Uterus (tissue), 4 donors: ENCODE data around the gene SCAF11. TPM values are rescaled to one million over a fixed set of nuclear protein-coding genes. Genes with fewer than 3 reads are reported as not detected.

Experiments
- DNase-seq, 2 donors: peaks; one replicate each; pipeline ENCODE4 v3.0.0-alpha.2; 2019 to 2020
- H3K27ac ChIP-seq, 2 donors: fragments of 200-600 bp; sonication (generic); 1 replicate in 1 of 2; 2 replicates in 1 of 2; pipeline ENCODE4 v1.5.1; 2016 to 2018
- H3K27me3 ChIP-seq, 2 donors: fragments of 200-600 bp; sonication (generic); one replicate each; pipeline ENCODE4 v1.5.1; 2018 to 2019; ENCODE audit warnings: control low read depth in 1 of 2
- H3K36me3 ChIP-seq, 2 donors: fragments of 200-600 bp; sonication (generic); one replicate each; pipeline ENCODE4 v1.5.1; 2019; ENCODE audit warnings: control low read depth in 1 of 2
- H3K4me1 ChIP-seq, 2 donors: fragments of 200-600 bp; sonication (generic); one replicate each; pipeline ENCODE4 v1.5.1; 2018 to 2019; ENCODE audit warnings: control low read depth in 1 of 2
- H3K4me3 ChIP-seq, 2 donors: fragments of 200-600 bp; sonication (generic); 1 replicate in 1 of 2; 2 replicates in 1 of 2; pipeline ENCODE4 v1.5.1; 2018 to 2019; ENCODE audit warnings: mild to moderate bottlenecking in 1 of 2
- H3K9me3 ChIP-seq, 2 donors: fragments of 200-600 bp; sonication (generic); one replicate each; pipeline ENCODE4 v1.5.1; 2019; ENCODE audit warnings: control low read depth in 1 of 2
- CTCF ChIP-seq, 4 experiments: fragments of 200-600 bp in 2 of 4; fragments of 450-650 bp in 2 of 4; sonication (generic) in 2 of 4; IDR thresholded peaks; one replicate each; pipeline ENCODE4 v1.5.1; 2016 to 2019; ENCODE audit warnings: antibody characterized with exemption in 4 of 4, mild to moderate bottlenecking in 2 of 4, moderate library complexity in 1 of 4
- POLR2A ChIP-seq, 2 donors: fragments of 450-650 bp; IDR thresholded peaks; one replicate each; pipeline ENCODE4 v1.6.1; 2016; ENCODE audit warnings: antibody characterized with exemption in 2 of 2, mild to moderate bottlenecking in 1 of 2, moderate library complexity in 1 of 2
- intact Hi-C: fragments of 100-400 bp; cut with DNase I; formaldehyde crosslinking; loops from one replicate; pipeline ENCODE4 v1.15.1; 2023; ENCODE audit warnings: low total_unique reads
- total RNA-seq, 4 donors: library from RNA; depleted of rRNA in 3 of 4; stranded (reverse); fragments of >200 nt in 3 of 4; gene quantifications; one replicate each; pipeline versions ENCODE4 v1.1.0 to v1.2.4, GENCODE V29; 2014 to 2023
- donor health status: DM: yes; HTN: yes; CAD: no.

Gene SCAF11
- total RNA-seq, 4 donors from 2014 or later = 127 to 207 (median 170) TPM

DNA sequence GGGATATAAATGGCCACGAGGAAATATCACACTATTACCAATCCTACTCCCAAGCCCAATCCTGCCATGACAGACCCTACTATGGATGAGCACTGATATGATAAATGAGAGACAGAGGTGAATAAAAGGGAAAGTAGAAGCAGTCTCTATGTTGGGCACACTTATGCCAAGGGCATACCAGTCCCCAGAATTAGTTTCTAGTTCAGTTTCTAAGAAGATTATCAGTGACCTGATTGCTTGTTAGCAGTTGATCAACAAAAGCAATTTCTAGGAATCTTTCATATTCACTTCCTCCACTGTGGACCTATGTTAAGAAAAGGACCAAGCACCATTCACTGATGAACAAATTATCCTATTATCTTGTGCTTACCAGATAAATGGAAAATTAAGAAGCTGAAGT, 20.0 kb downstream of the SCAF11 start:
- no peaks in the 10 kb centered on the region for H3K36me3 ChIP-seq
- no peak for DNase-seq
- H3K27ac ChIP-seq = no peak overlapping the region
- no peaks in the 10 kb centered on the region for H3K4me1 ChIP-seq
- intact Hi-C loops = no loop called here
- TF ChIP-seq CTCF (IDR thresholded peaks at IDR 0.05) = no peak
- no peak for TF ChIP-seq POLR2A (IDR thresholded peaks at IDR 0.05)
- no peaks in the 10 kb centered on the region for H3K27me3 ChIP-seq
- no peaks in the 10 kb centered on the region for H3K9me3 ChIP-seq
- no peak overlapping the region for H3K4me3 ChIP-seq

GRCh38 chr12:45969084-45969483, 21.3 kb downstream of the SCAF11 start:
- Histone ChIP-seq H3K27ac (no peak overlapping the region), H3K9me3 (no peaks in the 10 kb centered on the region), H3K27me3 (no peaks in the 10 kb centered on the region), H3K36me3 (no peaks in the 10 kb centered on the region), H3K4me1 (no peaks in the 10 kb centered on the region), H3K4me3 (no peak overlapping the region)
- DNase-seq = no peak
- no peak for TF ChIP-seq CTCF (IDR thresholded peaks at IDR 0.05)
- no peak for TF ChIP-seq POLR2A (IDR thresholded peaks at IDR 0.05)
- intact Hi-C loops = no loop called here

- no peaks in the 10 kb centered on the region for H3K9me3 ChIP-seq
- intact Hi-C loops = no loop called here
- H3K4me1 ChIP-seq = no peaks in the 10 kb centered on the region
- no peaks in the 10 kb centered on the region for H3K36me3 ChIP-seq
- H3K4me3 ChIP-seq = no peak overlapping the region
- H3K27me3 ChIP-seq = no peaks in the 10 kb centered on the region
- DNase-seq = no peak
- TF ChIP-seq POLR2A (IDR thresholded peaks at IDR 0.05) (no peak), CTCF (IDR thresholded peaks at IDR 0.05) (no peak)
- peak overlapping the region in 1 of 2 donors; percentile 67 for H3K27ac ChIP-seq
Measured at GRCh38 chr12:45966486-45966885, 23.9 kb downstream of the SCAF11 start.

DNA sequence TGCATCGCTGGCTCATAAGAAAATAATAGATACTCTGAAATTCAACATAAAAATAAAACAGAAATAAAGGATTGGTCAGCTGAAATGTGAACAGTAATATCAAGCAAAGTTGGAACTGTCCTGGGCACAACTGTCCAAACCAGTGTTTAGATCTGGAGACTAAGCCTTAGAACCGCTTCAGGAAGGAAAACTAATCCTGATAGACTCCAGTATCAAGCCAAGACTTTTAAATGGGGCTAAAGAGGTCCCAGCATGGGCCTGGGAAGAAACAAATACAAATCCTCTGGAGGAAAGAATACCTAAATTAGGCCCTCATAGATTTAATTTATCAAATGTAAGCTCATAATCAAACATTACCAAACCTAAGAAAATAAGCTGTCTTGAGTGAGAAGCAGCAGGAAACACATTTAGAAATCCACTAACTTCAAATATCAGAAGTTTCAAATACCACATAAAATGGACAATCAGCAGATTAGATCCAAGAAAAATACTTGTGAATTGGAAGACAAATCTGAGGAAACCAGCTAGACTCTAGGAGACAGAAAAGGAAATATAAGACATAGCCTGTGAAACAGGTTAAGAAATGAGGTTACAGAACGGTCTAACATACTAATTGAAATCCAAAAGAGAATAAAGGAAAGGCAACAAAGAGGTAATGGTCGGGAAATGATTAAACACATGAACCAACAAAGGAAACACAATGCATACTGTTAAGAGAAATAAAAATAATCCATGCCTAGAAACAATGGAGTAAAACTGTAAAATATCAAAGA, 27.6 kb downstream of the SCAF11 start:
- DNase-seq = no peak
- no peaks in the 10 kb centered on the region for H3K9me3 ChIP-seq
- no peaks in the 10 kb centered on the region for H3K4me1 ChIP-seq
- H3K36me3 ChIP-seq = no peaks in the 10 kb centered on the region
- H3K4me3 ChIP-seq = no peak overlapping the region
- H3K27ac ChIP-seq = no peak overlapping the region
- TF ChIP-seq POLR2A (IDR thresholded peaks at IDR 0.05) (no peak), CTCF (IDR thresholded peaks at IDR 0.05) (no peak)
- intact Hi-C loops = no loop called here
- H3K27me3 ChIP-seq = no peaks in the 10 kb centered on the region

DNA sequence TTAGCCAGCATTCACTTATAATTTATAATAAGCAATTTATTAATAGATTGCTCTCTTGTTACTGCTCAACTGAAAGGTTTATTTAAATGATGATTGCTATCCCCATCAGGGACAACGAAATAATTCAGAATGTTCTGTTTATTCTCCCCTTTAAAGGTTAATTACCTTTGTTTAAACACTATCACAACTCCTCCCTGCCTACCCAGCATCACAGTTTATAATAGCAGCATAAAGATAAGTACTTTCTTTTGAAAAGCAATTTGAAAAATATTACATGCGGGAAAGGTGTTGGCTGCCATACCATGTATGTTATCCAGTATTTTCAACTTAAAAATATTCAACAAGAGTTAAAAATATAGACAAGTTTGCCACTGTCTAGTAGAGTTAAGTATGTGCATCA, 30.6 kb downstream of the SCAF11 start:
- no peak overlapping the region for H3K27ac ChIP-seq
- no peak for TF ChIP-seq CTCF (IDR thresholded peaks at IDR 0.05)
- no peak for TF ChIP-seq POLR2A (IDR thresholded peaks at IDR 0.05)
- H3K4me1 ChIP-seq = no peaks in the 10 kb centered on the region
- intact Hi-C loops = no loop called here
- H3K9me3 ChIP-seq = no peaks in the 10 kb centered on the region
- H3K27me3 ChIP-seq = no peaks in the 10 kb centered on the region
- no peak overlapping the region for H3K4me3 ChIP-seq
- no peak for DNase-seq
- H3K36me3 ChIP-seq = no peaks in the 10 kb centered on the region
